HG02885 (cell line): ENCODE results near the gene GRK5.
"Not testable (repeated sequence)": the region's sequence is repeated elsewhere in the genome, so short reads cannot be mapped to it uniquely, and the experiment has no call there.

ENCODE experiments used
- ATAC-seq: cut with Tn5 transposase; IDR thresholded peaks from one replicate; pipeline ENCODE4 v1.9.1; 2021; ENCODE audit warnings: mild to moderate bottlenecking; ENCODE audit not compliant: unreplicated experiment, poor library complexity

Gene GRK5

GRCh38 chr10:119461380-119461779 lies 254.0 kb downstream of the GRK5 start:
- peak; percentile 73 for ATAC-seq

GRCh38 chr10:119461923-119462322 lies 254.6 kb downstream of the GRK5 start:
- peak; percentile 68 for ATAC-seq

GRCh38 chr10:119462773-119463172 lies 255.4 kb downstream of the GRK5 start:
- no peak for ATAC-seq

- ATAC-seq, result not testable (repeated sequence)
Measured at GRCh38 chr10:119463195-119463594, 255.8 kb downstream of the GRK5 start.

DNA sequence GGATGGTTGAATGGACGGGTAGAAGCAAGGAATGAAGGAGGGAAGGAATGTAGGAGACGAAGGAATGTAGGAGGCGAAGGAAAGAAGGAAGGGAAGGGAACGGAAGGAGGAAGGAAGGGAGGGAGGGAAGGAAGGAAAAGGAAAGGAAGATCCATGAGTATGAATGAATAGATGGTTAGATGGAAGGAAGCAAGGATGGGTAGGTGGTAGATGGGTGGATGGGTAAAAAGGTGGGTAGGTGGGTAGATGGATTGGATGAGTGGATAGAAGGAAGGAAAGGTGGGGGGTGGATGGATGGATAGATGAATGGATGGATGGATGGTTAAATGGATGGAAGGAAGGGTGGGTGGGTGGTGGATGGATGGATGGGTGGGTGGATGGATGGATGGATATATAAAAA lies 257.7 kb downstream of the GRK5 start:
- ATAC-seq, result no peak

- no peak for ATAC-seq
Measured at GRCh38 chr10:119466076-119466475, 258.7 kb downstream of the GRK5 start.

- ATAC-seq, result no peak
Measured at GRCh38 chr10:119466655-119467054, 259.3 kb downstream of the GRK5 start.

GRCh38 chr10:119468542-119469324 lies 261.4 kb downstream of the GRK5 start:
- no peak for ATAC-seq

- no peak for ATAC-seq
Measured at GRCh38 chr10:119469325-119469707, 261.9 kb downstream of the GRK5 start.

DNA sequence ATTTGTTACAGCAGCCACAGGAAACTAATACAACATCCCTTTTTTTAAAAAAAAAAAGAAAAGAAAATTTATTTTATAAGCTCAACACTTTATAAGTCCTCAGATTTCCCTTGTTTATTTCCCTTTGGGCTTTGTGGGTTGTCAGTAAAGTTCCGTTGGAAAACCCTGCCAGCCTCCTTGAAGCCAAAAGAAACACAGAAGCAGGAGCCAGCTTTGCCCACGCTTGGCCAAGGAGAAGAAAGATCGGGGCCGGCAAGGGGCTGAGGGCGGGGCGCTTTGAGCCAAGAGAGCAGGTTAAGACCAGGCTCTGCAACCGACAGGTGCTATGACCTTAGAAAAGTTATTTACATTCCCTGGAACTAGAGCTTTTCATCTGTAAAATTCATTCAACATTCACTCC lies 262.5 kb downstream of the GRK5 start:
- no peak for ATAC-seq

- no peak for ATAC-seq
Measured at GRCh38 chr10:119470920-119471702, 263.7 kb downstream of the GRK5 start.

DNA sequence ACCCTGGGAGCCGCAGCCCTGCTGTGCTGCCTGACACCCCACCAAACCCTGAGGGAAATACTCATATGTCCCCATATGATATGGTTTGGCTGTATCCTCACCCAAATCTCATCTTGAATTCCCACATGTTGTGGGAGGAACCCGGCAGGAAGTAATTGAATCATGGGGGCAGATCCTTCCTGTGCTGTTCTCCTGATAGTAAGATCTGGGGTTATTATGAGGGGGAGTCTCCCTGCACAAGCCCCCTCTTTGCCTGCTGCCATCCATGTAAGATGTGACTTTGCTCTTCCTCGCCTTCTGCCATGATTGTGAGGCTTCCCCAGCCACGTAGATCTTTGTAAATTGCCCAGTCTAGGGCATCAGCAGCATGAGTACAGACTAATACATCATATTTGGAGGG lies 266.4 kb downstream of the GRK5 start:
- ATAC-seq, result no peak

- no peak for ATAC-seq
Measured at GRCh38 chr10:119474606-119475005, 267.2 kb downstream of the GRK5 start.

DNA sequence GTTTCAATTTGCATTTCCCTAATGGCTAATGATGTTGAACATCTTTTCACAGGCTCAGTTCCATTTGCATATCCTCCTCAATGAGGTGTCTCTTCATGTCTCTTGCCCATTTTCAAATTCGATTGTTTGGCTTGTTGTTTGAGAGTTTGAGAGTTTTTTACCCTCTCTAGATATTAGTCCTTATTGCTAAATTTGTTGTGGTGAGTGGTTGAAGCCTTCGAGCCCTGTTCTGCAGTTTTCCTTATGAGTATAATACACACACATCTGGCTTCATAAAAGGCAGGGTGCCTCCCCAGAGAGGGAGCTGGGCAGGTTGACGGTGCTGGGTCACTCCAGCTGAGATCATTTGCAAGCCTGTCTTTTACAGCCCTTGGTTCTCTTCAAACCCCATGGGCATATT lies 270.1 kb downstream of the GRK5 start:
- ATAC-seq, result peak; percentile 72

- ATAC-seq, result peak; percentile 85
Measured at GRCh38 chr10:119478111-119478802, 270.9 kb downstream of the GRK5 start.

DNA sequence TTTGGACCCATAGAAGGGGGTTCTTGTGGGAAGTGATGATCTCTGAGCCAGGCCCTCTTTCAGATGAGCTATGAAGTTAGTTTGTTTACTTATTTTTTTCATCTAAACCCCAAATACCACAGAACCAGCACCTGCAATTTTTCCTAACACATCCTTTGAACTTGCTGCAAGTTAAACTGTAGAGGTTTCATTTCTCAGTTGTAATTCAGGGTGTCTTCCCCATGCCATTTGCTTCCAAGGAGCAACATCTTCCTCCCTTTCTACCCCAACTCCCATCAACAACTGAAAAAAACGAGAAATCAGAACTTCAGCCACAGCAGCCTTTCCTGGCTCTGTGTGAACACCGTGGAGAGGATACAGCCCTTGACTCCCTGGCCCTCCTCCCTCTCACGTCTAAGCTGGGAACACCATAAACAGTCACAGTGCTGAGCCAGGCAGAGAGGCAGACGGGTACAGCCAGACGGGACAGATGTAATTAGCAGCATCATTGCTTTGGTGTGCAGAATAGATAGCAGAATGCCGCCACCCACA lies 271.5 kb downstream of the GRK5 start:
- ATAC-seq, result no peak

DNA sequence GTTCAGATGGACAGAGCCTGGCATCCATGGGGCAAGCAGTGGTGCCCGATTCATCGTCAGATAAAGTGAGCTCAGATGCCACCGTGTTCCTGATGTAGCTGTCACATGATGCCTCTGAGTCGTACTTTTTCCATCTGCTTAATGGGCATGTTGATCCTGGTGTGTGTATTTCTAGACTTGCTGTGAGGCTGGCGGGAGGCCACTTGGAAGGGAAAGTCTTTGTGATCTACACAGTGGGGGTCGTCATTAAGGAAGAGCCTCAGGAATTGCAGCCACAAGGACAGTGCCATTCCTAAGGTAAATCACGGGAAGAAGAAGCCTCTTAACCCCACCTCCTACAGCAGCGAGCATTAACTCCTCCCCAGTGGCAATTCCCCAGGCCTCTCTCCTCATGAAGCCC lies 272.2 kb downstream of the GRK5 start:
- ATAC-seq, result no peak

DNA sequence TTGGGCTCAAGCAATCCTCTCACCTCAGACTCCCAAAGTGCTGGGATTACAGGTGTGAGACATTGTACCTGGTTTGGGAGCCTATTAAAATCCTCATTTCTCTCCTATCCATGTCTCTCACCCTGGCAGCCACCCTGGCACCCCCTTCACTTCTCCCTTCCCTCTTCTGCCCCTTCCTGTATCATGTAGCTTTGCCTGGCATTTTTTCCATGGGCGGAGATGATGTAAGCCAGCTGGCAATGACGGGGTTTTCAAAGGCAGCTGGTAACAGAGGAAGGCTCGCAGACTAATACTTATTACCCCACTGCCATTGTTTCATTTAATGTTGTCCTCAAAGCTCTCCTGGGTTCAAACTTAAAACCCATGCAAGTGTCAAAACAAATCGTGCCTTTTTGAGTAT lies 273.3 kb downstream of the GRK5 start:
- ATAC-seq, result no peak

- no peak for ATAC-seq
Measured at GRCh38 chr10:119481781-119482426, 274.5 kb downstream of the GRK5 start.

DNA sequence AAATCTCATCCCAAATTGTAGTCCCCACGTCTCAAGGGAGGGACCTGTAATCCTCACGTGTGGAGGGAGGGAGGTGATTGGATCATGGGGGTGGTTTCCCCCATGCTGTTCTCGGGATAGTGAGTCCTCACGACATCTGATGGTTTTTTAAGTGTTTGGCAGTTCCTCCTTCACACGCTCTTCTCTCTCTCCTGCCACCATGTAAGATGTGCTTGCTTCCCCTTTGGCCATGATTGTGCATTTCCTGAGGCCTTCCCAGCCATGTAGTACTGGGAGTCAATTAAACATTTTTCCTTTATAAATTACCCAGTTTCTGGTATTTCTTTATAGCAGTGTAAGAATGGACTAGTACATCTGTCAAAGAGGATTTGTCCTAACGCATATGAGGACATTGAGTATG lies 275.6 kb downstream of the GRK5 start:
- no peak for ATAC-seq
